Adipocyte (in vitro differentiated cells): Measurements from ENCODE around the gene SRGAP3.
A peak's percentile ranks its signal among the peaks of the same experiment; 100 is the strongest.

Experiments used
- DNase-seq: peaks from one replicate; pipeline ENCODE4 v3.0.0-alpha.2; 2015; ENCODE audit warnings: low read depth
- H3K27me3 ChIP-seq: replicated peaks from 2 replicates; pipeline ENCODE4 v1.7.0; 2013; ENCODE audit warnings: mild to moderate bottlenecking, low read length, moderate library complexity; ENCODE audit not compliant: control insufficient read depth, insufficient read depth
- H3K36me3 ChIP-seq: 2 replicates; pipeline ENCODE4 v1.7.0; 2013; ENCODE audit warnings: low read length, mild to moderate bottlenecking, moderate library complexity; ENCODE audit not compliant: control insufficient read depth, insufficient read depth, severe bottlenecking
- H3K4me1 ChIP-seq: 2 replicates; pipeline ENCODE4 v1.7.0; 2013; ENCODE audit warnings: mild to moderate bottlenecking, low read length, moderate library complexity; ENCODE audit not compliant: control insufficient read depth, insufficient read depth
- H3K4me3 ChIP-seq: 2 replicates; pipeline ENCODE4 v1.7.0; 2013; ENCODE audit warnings: mild to moderate bottlenecking, low read length, moderate library complexity
- H3K9ac ChIP-seq: 2 replicates; pipeline ENCODE4 v1.7.0; 2013; ENCODE audit warnings: mild to moderate bottlenecking, low read length, moderate library complexity
- H3K9me3 ChIP-seq: 2 replicates; pipeline ENCODE4 v1.7.0; 2013; ENCODE audit warnings: mild to moderate bottlenecking, low read length, moderate library complexity; ENCODE audit not compliant: control insufficient read depth

The SRGAP3 gene

GRCh38 chr3:9279966-9280365, 30.5 kb upstream of the SRGAP3 start:
- H3K27me3 ChIP-seq, result no peaks in the 10 kb centered on the region
- no peak overlapping the region for H3K9ac ChIP-seq
- H3K36me3 ChIP-seq, result no peaks in the 10 kb centered on the region
- peaks cover 10% of the 10 kb centered on the region for H3K4me1 ChIP-seq
- DNase-seq, result no peak
- peaks cover 2% of the 10 kb centered on the region for H3K9me3 ChIP-seq
- no peak overlapping the region for H3K4me3 ChIP-seq

GRCh38 chr3:9278498-9278897, 29.1 kb upstream of the SRGAP3 start:
- H3K4me1 ChIP-seq, result peaks cover 10% of the 10 kb centered on the region
- H3K9me3 ChIP-seq, result peaks cover 8% of the 10 kb centered on the region
- H3K27me3 ChIP-seq, result no peaks in the 10 kb centered on the region
- DNase-seq, result no peak
- H3K4me3 ChIP-seq, result no peak overlapping the region
- no peaks in the 10 kb centered on the region for H3K36me3 ChIP-seq
- H3K9ac ChIP-seq, result no peak overlapping the region

- peaks cover 10% of the 10 kb centered on the region for H3K4me1 ChIP-seq
- DNase-seq, result no peak
- peaks cover 8% of the 10 kb centered on the region for H3K9me3 ChIP-seq
- H3K4me3 ChIP-seq, result no peak overlapping the region
- H3K27me3 ChIP-seq, result no peaks in the 10 kb centered on the region
- no peaks in the 10 kb centered on the region for H3K36me3 ChIP-seq
- H3K9ac ChIP-seq, result no peak overlapping the region
These were observed 28.6 kb upstream of the SRGAP3 start for GRCh38 chr3:9278085-9278484.

- no peak overlapping the region for H3K4me3 ChIP-seq
- peaks cover 10% of the 10 kb centered on the region for H3K4me1 ChIP-seq
- H3K9ac ChIP-seq, result no peak overlapping the region
- DNase-seq, result no peak
- no peaks in the 10 kb centered on the region for H3K27me3 ChIP-seq
- H3K36me3 ChIP-seq, result no peaks in the 10 kb centered on the region
- H3K9me3 ChIP-seq, result peaks cover 8% of the 10 kb centered on the region
These were observed 27.4 kb upstream of the SRGAP3 start for GRCh38 chr3:9276761-9277370.

- H3K4me3 ChIP-seq, result no peak overlapping the region
- H3K9me3 ChIP-seq, result peaks cover 8% of the 10 kb centered on the region
- H3K9ac ChIP-seq, result no peak overlapping the region
- no peaks in the 10 kb centered on the region for H3K27me3 ChIP-seq
- H3K36me3 ChIP-seq, result no peaks in the 10 kb centered on the region
- H3K4me1 ChIP-seq, result no peaks in the 10 kb centered on the region
- no peak for DNase-seq
These were observed 22.5 kb upstream of the SRGAP3 start for GRCh38 chr3:9271903-9272302.

GRCh38 chr3:9270704-9271103, 21.3 kb upstream of the SRGAP3 start:
- Histone ChIP-seq H3K36me3 (no peaks in the 10 kb centered on the region), H3K9me3 (peaks cover 8% of the 10 kb centered on the region), H3K9ac (no peak overlapping the region), H3K4me1 (no peaks in the 10 kb centered on the region), H3K4me3 (no peak overlapping the region), H3K27me3 (no peaks in the 10 kb centered on the region)
- no peak for DNase-seq

- Histone ChIP-seq H3K4me3 (no peak overlapping the region), H3K9me3 (no peaks in the 10 kb centered on the region), H3K27me3 (no peaks in the 10 kb centered on the region), H3K4me1 (no peaks in the 10 kb centered on the region), H3K9ac (no peak overlapping the region), H3K36me3 (no peaks in the 10 kb centered on the region)
- no peak for DNase-seq
These were observed 17.3 kb upstream of the SRGAP3 start for GRCh38 chr3:9266716-9267115.

GRCh38 chr3:9260305-9260704, 10.9 kb upstream of the SRGAP3 start:
- Histone ChIP-seq H3K9ac (no peak overlapping the region), H3K27me3 (peaks cover 4% of the 10 kb centered on the region), H3K36me3 (no peaks in the 10 kb centered on the region), H3K9me3 (peaks cover 4% of the 10 kb centered on the region), H3K4me3 (no peak overlapping the region), H3K4me1 (no peaks in the 10 kb centered on the region)
- no peak for DNase-seq

- no peak for DNase-seq
- Histone ChIP-seq H3K4me1 (no peaks in the 10 kb centered on the region), H3K9ac (no peak overlapping the region), H3K4me3 (no peak overlapping the region), H3K9me3 (peaks cover 4% of the 10 kb centered on the region), H3K36me3 (no peaks in the 10 kb centered on the region), H3K27me3 (peaks cover 4% of the 10 kb centered on the region)
These were observed 7.6 kb upstream of the SRGAP3 start for GRCh38 chr3:9257092-9257491.

GRCh38 chr3:9255976-9256375, 6.5 kb upstream of the SRGAP3 start:
- Histone ChIP-seq H3K27me3 (peaks cover 4% of the 10 kb centered on the region), H3K9me3 (peaks cover 4% of the 10 kb centered on the region), H3K9ac (no peak overlapping the region), H3K4me3 (no peak overlapping the region), H3K36me3 (no peaks in the 10 kb centered on the region), H3K4me1 (no peaks in the 10 kb centered on the region)
- DNase-seq, result no peak

GRCh38 chr3:9254764-9255163, 5.3 kb upstream of the SRGAP3 start:
- Histone ChIP-seq H3K27me3 (peaks cover 4% of the 10 kb centered on the region), H3K36me3 (no peaks in the 10 kb centered on the region), H3K9ac (no peak overlapping the region), H3K4me1 (peaks cover 3% of the 10 kb centered on the region), H3K4me3 (no peak overlapping the region), H3K9me3 (peaks cover 4% of the 10 kb centered on the region)
- no peak for DNase-seq

GRCh38 chr3:9253327-9253726, 3.9 kb upstream of the SRGAP3 start:
- Histone ChIP-seq H3K4me3 (no peak overlapping the region), H3K27me3 (peaks cover 4% of the 10 kb centered on the region), H3K9me3 (peaks cover 4% of the 10 kb centered on the region), H3K4me1 (peaks cover 14% of the 10 kb centered on the region), H3K36me3 (no peaks in the 10 kb centered on the region), H3K9ac (no peak overlapping the region)
- peak; percentile 4 for DNase-seq
